ENCODE results near the gene EIF4G3. TPM values are rescaled to one million over a fixed set of nuclear protein-coding genes. Genes with fewer than 3 reads are reported as not detected.
"Not testable (repeated sequence)": the region's sequence is repeated elsewhere in the genome, so short reads cannot be mapped to it uniquely, and the experiment has no call there.

EIF4G3 gene
- total RNA-seq, 1 experiment from 2014 or later = 7.2 TPM

DNA sequence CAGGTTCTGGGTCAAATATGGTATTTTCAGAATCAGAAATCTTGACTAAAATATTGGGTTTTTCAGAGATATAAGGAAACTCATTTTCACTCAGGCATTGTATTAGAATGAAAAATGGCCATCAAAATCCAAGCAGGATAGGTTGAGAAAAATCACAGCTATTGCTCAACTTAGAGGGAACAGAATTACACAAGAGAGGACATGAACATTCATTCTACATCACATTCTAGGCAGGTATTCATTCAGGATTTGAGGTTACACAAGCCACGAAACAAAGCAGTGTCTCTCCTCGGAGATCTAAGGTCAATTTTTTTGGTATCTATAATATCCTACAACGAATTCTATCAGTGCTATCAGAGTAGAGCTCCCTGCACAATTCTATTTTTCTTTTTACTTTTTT is 226.0 kb downstream of the EIF4G3 start:
- in situ Hi-C loops (cut with HindIII; ENCODE audit: low pct_unique_long_range_greater_than_20kb, low sequenced_read_pairs) = no loop called here
- no peak for DNase-seq (ENCODE audit: low read depth)

GRCh38 chr1:20949871-20950590 is 226.7 kb downstream of the EIF4G3 start:
- in situ Hi-C loops (cut with HindIII; ENCODE audit: low pct_unique_long_range_greater_than_20kb, low sequenced_read_pairs) = no loop called here
- no peak for DNase-seq (ENCODE audit: low read depth)

DNA sequence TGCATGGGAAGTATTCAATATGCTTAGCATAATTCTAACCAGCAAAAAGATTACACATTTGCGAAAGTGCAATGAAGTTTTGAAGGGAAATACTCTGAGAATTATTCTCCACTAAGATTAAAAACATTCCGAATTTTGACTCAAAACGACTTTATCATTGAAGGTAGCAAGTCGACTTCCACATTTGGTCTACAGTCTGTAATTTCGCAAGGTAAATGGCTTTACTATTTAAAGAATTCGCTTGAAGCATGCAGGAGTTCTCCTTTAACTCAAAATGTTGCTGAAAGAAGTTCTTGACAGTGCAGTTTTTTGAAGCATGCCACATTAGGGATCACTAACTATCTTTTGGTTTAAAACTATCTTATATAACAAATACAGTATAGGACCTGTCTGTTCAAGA is 228.6 kb downstream of the EIF4G3 start:
- DNase-seq (ENCODE audit: low read depth) = no peak
- in situ Hi-C loops (cut with HindIII; ENCODE audit: low pct_unique_long_range_greater_than_20kb, low sequenced_read_pairs) = no loop called here

- in situ Hi-C loops (cut with HindIII; ENCODE audit: low pct_unique_long_range_greater_than_20kb, low sequenced_read_pairs) = no loop called here
- DNase-seq (ENCODE audit: low read depth) = no peak
These were observed 229.3 kb downstream of the EIF4G3 start for GRCh38 chr1:20947409-20947808.

DNA sequence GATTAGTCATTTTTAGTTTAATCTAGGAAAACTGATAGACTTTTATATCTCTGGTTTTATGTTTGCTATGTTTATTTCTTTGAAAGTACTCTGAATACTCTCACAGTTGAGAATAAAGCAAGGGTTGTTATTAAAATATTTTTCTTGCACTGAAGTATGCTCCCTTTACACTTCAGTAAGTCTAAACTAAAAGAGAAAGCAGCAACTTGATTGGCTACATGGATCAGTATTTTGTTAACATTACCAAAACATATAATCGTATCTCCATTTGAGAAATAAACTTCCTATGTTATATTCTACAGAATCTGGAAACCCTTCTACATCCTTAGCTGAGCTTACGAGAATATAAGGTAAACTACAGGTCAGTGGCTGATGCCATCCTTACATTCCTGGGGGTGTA is 240.1 kb downstream of the EIF4G3 start:
- DNase-seq (ENCODE audit: low read depth) = no peak
- in situ Hi-C loops (cut with HindIII; ENCODE audit: low pct_unique_long_range_greater_than_20kb, low sequenced_read_pairs) = no loop called here

DNA sequence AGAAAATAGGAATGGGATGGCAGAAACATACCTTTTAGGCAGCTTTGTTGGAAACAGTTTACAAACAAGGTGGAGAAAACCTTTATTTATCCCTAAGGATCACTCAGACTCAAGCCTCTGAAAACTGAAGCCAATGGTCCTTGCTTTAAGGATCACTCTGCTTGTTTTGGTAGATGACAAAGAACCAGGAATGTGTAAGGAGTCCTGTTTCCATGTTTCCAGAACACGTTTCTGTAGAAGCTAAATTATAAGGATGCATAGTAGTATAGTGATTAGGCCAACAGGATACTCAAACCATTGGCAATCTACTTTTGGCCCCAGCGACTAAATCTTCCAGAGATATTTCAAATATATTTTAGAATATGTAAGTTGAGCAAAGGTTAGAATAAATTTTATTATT is 240.5 kb downstream of the EIF4G3 start:
- in situ Hi-C loops (cut with HindIII; ENCODE audit: low pct_unique_long_range_greater_than_20kb, low sequenced_read_pairs) = no loop called here
- DNase-seq (ENCODE audit: low read depth) = no peak

DNA sequence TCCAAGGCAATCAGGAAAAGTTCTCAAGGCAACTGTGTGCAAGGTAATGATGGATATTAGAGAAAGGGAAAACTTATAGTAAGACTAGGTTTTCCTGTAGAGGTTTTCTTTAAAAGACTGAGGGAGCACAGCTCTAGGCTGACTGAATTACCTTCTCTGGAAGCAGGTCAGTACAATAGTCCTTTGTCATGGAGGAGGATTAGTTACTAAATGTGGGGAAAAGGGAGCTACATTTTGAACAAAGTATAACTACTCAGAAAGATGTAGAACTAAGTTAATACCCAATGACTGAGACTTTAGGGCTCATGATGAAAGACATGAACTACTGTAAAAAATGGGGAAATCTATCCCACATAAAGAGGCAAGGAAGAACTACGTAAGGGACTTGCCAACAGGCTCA is 241.0 kb downstream of the EIF4G3 start:
- no peak for DNase-seq (ENCODE audit: low read depth)
- in situ Hi-C loops (cut with HindIII; ENCODE audit: low pct_unique_long_range_greater_than_20kb, low sequenced_read_pairs) = no loop called here

- in situ Hi-C loops (cut with HindIII; ENCODE audit: low pct_unique_long_range_greater_than_20kb, low sequenced_read_pairs) = no loop called here
- DNase-seq (ENCODE audit: low read depth) = no peak
These were observed 244.2 kb downstream of the EIF4G3 start for GRCh38 chr1:20932437-20932977.

GRCh38 chr1:20931930-20932436 is 244.7 kb downstream of the EIF4G3 start:
- no peak for DNase-seq (ENCODE audit: low read depth)
- in situ Hi-C loops (cut with HindIII; ENCODE audit: low pct_unique_long_range_greater_than_20kb, low sequenced_read_pairs) = no loop called here

DNA sequence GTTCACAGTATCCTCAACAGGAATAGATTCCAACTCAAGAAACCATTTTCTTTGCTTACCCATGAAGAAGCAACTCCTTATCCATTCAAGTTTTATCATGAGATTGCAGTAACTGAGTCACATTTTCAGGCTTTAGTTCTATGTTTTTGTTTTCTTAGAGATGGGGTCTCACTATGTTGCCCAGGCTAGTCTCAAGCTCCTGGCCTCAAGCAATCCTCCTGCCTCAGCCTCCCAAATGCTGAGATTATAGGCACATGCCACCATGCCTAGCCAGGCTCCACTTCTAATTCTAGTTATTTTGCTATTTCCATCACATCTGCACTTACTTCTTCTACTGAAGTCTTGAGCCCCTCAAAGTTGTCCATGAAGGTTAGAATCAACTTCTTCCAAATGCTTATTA is 246.3 kb downstream of the EIF4G3 start:
- no peak for DNase-seq (ENCODE audit: low read depth)
- in situ Hi-C loops (cut with HindIII; ENCODE audit: low pct_unique_long_range_greater_than_20kb, low sequenced_read_pairs) = no loop called here

DNA sequence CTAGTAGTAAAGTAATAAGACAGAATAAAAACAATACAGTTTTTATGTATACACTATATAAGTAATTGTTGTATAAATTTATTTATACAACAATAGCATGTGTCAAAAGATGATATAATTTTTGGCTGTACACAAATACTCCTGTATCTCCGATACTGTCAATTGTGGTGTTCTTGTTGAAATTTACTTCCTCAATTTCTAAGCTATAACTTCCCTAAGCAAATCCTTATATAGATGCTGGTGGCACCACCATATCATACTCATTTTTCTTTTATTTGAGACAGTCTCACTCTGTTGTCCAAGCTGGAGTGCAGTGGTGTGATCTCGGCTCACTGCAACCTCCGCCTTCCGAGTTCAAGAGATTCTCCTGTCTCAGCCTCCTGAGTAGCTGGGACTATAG is 248.6 kb downstream of the EIF4G3 start:
- no peak for DNase-seq (ENCODE audit: low read depth)
- in situ Hi-C loops (cut with HindIII; ENCODE audit: low pct_unique_long_range_greater_than_20kb, low sequenced_read_pairs) = no loop called here

DNA sequence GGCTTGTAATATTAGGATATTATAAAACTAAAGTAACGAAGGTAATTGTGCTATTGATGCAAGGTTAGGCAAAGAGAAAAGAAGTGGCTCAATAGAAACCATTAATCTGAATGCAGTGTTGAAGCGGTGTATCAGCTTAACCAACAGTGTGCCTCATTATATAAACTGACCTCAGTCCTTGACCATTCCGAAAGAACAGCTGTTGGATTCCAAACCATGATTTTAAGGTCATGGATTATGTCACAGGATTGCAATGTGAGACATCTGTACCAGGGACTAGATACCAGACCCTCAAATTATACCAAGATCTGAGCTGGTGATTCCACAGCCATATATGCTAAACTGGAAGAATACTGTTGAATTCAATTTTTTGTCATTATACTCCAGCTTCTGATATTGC is 255.4 kb downstream of the EIF4G3 start:
- DNase-seq (ENCODE audit: low read depth) = no peak
- in situ Hi-C loops (cut with HindIII; ENCODE audit: low pct_unique_long_range_greater_than_20kb, low sequenced_read_pairs) = no loop called here

DNA sequence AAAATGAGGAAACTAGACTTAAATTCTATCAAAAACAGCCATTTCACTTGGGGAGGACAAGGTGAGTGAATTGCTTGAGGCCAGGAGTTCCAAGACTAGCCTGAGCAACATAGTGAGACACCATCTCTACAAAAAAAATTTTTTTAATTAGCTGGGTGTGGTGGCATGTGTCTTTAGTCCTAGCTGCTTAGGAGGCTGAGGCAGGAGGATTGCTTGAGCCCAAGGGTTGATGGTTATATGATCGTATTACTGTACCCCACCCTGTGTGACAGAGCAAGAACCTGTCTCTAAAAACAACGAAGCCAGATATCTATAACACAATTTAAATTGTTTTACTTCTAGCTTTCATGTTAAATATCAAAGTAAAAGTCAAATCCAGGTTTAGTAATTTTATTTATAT is 263.5 kb downstream of the EIF4G3 start:
- no peak for DNase-seq (ENCODE audit: low read depth)
- in situ Hi-C loops (cut with HindIII; ENCODE audit: low pct_unique_long_range_greater_than_20kb, low sequenced_read_pairs) = no loop called here

- in situ Hi-C loops (cut with HindIII; ENCODE audit: low pct_unique_long_range_greater_than_20kb, low sequenced_read_pairs); DNase-seq (ENCODE audit: low read depth): not testable (repeated sequence)
These were observed 269.2 kb downstream of the EIF4G3 start for GRCh38 chr1:20907526-20907925.

DNA sequence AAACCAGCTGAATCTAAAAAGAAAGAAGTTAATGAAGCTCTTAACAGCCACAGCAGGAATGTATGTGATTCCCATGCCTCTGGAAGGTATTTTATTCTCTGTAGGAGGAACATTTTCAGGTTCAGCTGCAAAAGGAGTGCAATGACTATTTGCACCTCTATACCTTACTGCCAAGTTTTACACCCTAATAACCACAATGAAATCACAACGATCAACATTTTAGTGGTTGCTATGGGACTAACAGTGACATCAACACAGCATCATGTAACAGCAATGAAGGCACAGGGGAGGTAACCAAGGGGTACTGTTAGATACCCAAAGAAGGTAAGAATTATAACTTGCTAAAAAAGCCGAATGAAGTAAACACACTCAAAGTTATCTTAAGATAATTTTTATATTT is 273.3 kb downstream of the EIF4G3 start:
- DNase-seq (ENCODE audit: low read depth) = no peak
- in situ Hi-C loops (cut with HindIII; ENCODE audit: low pct_unique_long_range_greater_than_20kb, low sequenced_read_pairs) = no loop called here

DNA sequence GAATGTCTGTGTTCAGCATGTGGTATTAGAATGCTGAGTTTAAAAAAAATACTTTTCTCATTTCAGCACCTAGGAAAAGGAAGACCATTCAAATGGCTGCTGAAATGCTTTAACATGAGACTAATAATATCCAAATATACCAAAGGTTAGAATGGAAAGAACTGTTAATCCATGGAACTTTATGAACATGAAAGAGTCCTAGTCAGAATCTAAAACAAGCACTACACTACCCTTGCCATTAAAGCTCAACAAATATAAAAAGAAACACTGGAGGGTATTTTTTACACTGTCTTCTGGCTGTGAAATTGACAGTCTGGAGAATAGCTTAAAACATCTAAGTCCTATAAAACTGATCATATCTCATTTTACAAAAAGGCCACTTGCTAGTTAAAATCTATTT is 276.6 kb downstream of the EIF4G3 start:
- in situ Hi-C loops (cut with HindIII; ENCODE audit: low pct_unique_long_range_greater_than_20kb, low sequenced_read_pairs) = no loop called here
- DNase-seq (ENCODE audit: low read depth) = no peak

DNA sequence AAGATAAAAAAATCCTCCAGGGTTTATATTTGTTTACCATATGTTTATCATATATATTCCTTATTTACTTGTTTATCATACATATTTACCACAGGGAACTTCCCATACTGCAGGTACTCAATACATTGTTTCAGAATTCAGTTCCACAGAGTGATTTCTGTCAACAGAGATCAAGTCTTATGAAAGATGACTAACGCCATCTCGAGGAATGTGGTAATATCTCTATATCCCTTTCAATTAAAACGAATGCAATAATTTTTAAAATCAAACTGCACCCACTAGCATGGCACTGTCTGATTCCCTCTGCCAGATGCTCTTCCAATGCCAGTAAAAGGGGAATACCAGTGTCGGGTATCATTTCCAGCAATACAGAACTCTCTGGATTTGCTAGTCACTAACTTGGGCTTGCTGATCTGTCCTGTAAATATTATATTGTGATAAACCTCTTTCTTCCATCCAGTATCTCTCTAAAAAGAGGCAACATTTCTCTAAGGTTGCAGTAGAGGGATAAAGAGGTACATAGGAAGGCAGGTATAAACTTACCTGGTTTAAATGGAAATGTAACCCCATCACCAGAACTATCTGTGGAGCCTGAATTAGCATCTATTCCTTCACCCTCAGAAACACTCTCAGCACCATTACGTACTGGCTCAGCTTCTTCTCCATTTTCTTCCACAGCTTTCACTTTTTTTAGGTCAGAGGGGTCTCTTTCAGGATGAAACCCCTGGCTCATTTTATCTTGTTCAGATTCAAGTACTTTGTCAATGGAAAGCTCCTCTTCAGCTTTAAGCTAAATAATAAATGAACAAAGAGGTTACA is 277.3 kb downstream of the EIF4G3 start:
- in situ Hi-C loops (cut with HindIII; ENCODE audit: low pct_unique_long_range_greater_than_20kb, low sequenced_read_pairs) = no loop called here
- DNase-seq (ENCODE audit: low read depth) = no peak

- in situ Hi-C loops (cut with HindIII; ENCODE audit: low pct_unique_long_range_greater_than_20kb, low sequenced_read_pairs) = no loop called here
- peak; percentile 52 for DNase-seq (ENCODE audit: low read depth)
These were observed 279.9 kb downstream of the EIF4G3 start for GRCh38 chr1:20896826-20897225.

DNA sequence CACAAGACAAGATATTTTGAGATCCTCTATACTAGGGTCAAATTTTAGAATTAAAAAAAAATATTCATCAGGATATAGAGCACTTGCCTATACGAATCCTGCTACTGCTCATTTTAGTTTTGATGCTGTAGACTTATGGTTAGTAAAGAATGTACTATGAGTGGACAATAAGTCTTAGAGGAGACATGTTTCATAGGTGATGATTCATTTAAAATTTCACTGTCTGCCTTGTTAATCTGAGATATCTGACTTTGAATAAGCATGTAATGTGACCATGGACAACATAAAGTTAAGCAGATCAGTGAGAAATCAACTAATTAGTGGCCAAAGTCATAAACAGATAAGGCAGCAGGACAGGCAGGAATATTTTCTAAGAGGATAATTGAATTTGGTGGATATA is 282.8 kb downstream of the EIF4G3 start:
- in situ Hi-C loops (cut with HindIII; ENCODE audit: low pct_unique_long_range_greater_than_20kb, low sequenced_read_pairs) = no loop called here
- DNase-seq (ENCODE audit: low read depth) = no peak
